Activated naive CD8-positive, alpha-beta T cell treated with anti-CD3 and anti-CD28 coated beads, Interleukin-2, amount 50 U/mL, for 24 hours (primary cell): ENCODE results near the gene CACUL1.

Experiments used
- ATAC-seq: fragments of 150-1000 bp; cut with Tn5 transposase; one replicate; pipeline ENCODE4 v1.10.0; 2021
- DNase-seq: peaks from one replicate; pipeline ENCODE4 v3.0.0; 2021
- H3K27ac Mint-ChIP-seq: one replicate; pipeline ENCODE4 v1.8.0; 2021; ENCODE audit warnings: mild to moderate bottlenecking, mixed read lengths
- H3K27me3 Mint-ChIP-seq: one replicate; pipeline ENCODE4 v1.8.0; 2021; ENCODE audit warnings: mixed read lengths
- H3K36me3 Mint-ChIP-seq: one replicate; pipeline ENCODE4 v1.8.0; 2021; ENCODE audit warnings: low read depth, mixed read lengths
- H3K4me1 Mint-ChIP-seq: one replicate; pipeline ENCODE4 v1.8.0; 2021; ENCODE audit warnings: mixed read lengths
- H3K4me3 Mint-ChIP-seq: one replicate; pipeline ENCODE4 v1.8.0; 2021; ENCODE audit warnings: mild to moderate bottlenecking, moderate library complexity, mixed read lengths
- H3K9me3 Mint-ChIP-seq: one replicate; pipeline ENCODE4 v1.8.0; 2021; ENCODE audit warnings: mixed read lengths

Gene CACUL1

GRCh38 chr10:118633786-118634185, 121.0 kb downstream of the CACUL1 start:
- ATAC-seq = no peak
- Mint-ChIP-seq H3K27me3 (no peaks in the 10 kb centered on the region), H3K36me3 (no peaks in the 10 kb centered on the region), H3K9me3 (no peaks in the 10 kb centered on the region), H3K4me1 (no peaks in the 10 kb centered on the region), H3K4me3 (no peak overlapping the region), H3K27ac (no peak overlapping the region)
- DNase-seq = no peak

- H3K9me3 Mint-ChIP-seq = no peaks in the 10 kb centered on the region
- H3K27ac Mint-ChIP-seq = no peak overlapping the region
- H3K4me3 Mint-ChIP-seq = no peak overlapping the region
- DNase-seq (no peak), ATAC-seq (no peak)
- no peaks in the 10 kb centered on the region for H3K4me1 Mint-ChIP-seq
- H3K36me3 Mint-ChIP-seq = no peaks in the 10 kb centered on the region
- H3K27me3 Mint-ChIP-seq = no peaks in the 10 kb centered on the region
These were observed 125.6 kb downstream of the CACUL1 start for GRCh38 chr10:118629211-118629610.

GRCh38 chr10:118628397-118628796, 126.4 kb downstream of the CACUL1 start:
- H3K36me3 Mint-ChIP-seq = no peaks in the 10 kb centered on the region
- no peak overlapping the region for H3K27ac Mint-ChIP-seq
- no peak for ATAC-seq
- no peak for DNase-seq
- no peaks in the 10 kb centered on the region for H3K27me3 Mint-ChIP-seq
- no peaks in the 10 kb centered on the region for H3K4me1 Mint-ChIP-seq
- H3K4me3 Mint-ChIP-seq = no peak overlapping the region
- H3K9me3 Mint-ChIP-seq = no peaks in the 10 kb centered on the region

GRCh38 chr10:118626953-118627352, 127.8 kb downstream of the CACUL1 start:
- Mint-ChIP-seq H3K36me3 (no peaks in the 10 kb centered on the region), H3K9me3 (no peaks in the 10 kb centered on the region), H3K4me1 (no peaks in the 10 kb centered on the region), H3K27me3 (no peaks in the 10 kb centered on the region), H3K4me3 (no peak overlapping the region), H3K27ac (no peak overlapping the region)
- no peak for ATAC-seq
- no peak for DNase-seq
